Activated CD4-positive, alpha-beta memory T cell treated with anti-CD3 and anti-CD28 coated beads for 36 hours (primary cell): Measurements from ENCODE around the gene NPBWR2. TPM values are rescaled to one million over a fixed set of nuclear protein-coding genes. Genes with fewer than 3 reads are reported as not detected.

ENCODE experiments used
- CTCF ChIA-PET: fragments of 350-600 bp; sonication (Branson Sonifier 250); formaldehyde crosslinking; loops from one replicate; lab custom pipeline; 2021; ENCODE audit warnings: antibody characterized with exemption, inconsistent platforms; lab: Charles Lee
- POLR2A ChIA-PET: fragments of 350-600 bp; sonication (Branson Sonifier 250); formaldehyde crosslinking; loops from one replicate; lab custom pipeline; 2021; ENCODE audit warnings: antibody characterized with exemption; lab: Charles Lee
- DNase-seq: peaks from one replicate; pipeline ENCODE4 v3.0.0-alpha.2; 2020
- H3K27ac Mint-ChIP-seq: one replicate; pipeline ENCODE4 v1.8.0; 2021; ENCODE audit warnings: mixed read lengths
- H3K27me3 Mint-ChIP-seq: one replicate; pipeline ENCODE4 v1.8.0; 2021; ENCODE audit warnings: mixed read lengths
- H3K36me3 Mint-ChIP-seq: one replicate; pipeline ENCODE4 v1.8.0; 2021; ENCODE audit warnings: mixed read lengths
- H3K4me1 Mint-ChIP-seq: one replicate; pipeline ENCODE4 v1.8.0; 2021; ENCODE audit warnings: low read depth, mixed read lengths
- H3K4me3 Mint-ChIP-seq: one replicate; pipeline ENCODE4 v1.8.0; 2021; ENCODE audit warnings: mild to moderate bottlenecking, mixed read lengths
- H3K9me3 Mint-ChIP-seq: one replicate; pipeline ENCODE4 v1.8.0; 2021; ENCODE audit warnings: mixed read lengths
- intact Hi-C: fragments of 100-400 bp; cut with micrococcal nuclease; formaldehyde crosslinking; loops from one replicate; pipeline ENCODE4 v1.15.1; 2023
- total RNA-seq, 2 experiments: library from RNA; stranded (reverse); gene quantifications; one replicate each; pipeline ENCODE4 v1.2.3, GENCODE V29; 2021

Gene NPBWR2
- total RNA-seq, 2 experiments from 2014 or later, result not detected

DNA sequence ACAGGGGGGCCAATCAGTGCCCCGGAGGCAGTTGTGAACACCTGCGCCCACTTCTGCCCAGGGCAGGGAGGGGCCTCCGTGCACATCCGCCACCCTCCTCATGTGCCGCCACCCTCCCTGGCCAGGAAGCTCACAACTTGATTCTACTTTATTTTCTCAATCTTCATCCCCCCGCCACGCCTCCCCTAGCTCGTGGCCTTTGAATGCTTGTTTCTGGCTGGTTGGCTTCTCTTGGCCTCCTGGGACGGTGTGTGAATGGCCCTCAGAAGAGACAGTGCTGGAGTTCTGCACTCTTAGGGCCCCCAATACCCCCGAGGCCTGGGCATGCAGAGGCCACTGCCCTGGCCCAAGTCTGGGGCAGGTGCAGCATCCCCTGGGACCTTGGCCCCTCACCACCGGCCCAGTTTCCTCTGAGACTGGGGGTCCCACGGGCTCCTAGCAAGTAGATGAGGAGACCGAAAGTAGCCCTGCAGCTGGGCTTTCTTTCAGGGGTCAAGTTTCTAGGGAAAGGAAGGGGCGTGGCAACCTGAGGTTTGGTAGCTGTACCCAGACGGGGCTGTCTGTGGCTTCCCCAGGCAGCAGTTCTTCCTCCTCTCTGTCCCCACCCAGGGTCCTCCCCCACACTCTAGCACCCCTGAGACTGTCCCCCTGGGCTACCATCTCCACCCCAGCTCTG is 29.4 kb downstream of the NPBWR2 start:
- ChIA-PET CTCF (interaction anchor here (0.5 to 3.6 kb wide), 5 partner anchors 8 to 84 kb away, joined by 3 to 18 read pairs (median 4); partner anchors contain the start of gene TCEA2), POLR2A (interaction anchor here (1.5 kb wide), 2 partner anchors 12 to 178 kb away, joined by 3 to 5 read pairs; no protein-coding TSS in a partner anchor)
- Mint-ChIP-seq H3K27ac (peak overlapping the region; percentile 92), H3K27me3 (no peaks in the 10 kb centered on the region), H3K4me1 (peaks cover 21% of the 10 kb centered on the region), H3K9me3 (no peaks in the 10 kb centered on the region), H3K36me3 (peaks cover 3% of the 10 kb centered on the region), H3K4me3 (peak overlapping the region; percentile 90)
- DNase-seq, result peak; percentile 77
- intact Hi-C loops, result loop anchor here (1.0 to 5.0 kb wide), 3 partner anchors 12 to 179 kb away; partner anchors contain the start of genes PCMTD2 and TCEA2

DNA sequence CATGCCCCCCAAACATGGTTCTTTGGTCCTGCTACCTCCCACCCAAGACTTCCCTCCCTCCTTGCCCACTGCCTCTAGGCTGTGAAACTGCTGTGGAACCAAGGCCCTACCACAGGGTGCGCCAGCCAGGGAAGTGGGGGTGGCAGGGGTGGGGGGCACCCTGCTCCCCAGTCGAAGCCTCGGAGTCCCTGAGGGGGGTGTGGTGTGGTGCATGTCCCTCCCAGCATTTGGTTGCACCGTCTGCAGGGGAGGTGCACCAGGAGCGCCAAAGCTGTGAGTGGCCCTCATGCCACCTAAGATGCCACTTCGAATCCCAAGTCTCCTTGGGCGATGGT is 29.9 kb downstream of the NPBWR2 start:
- Mint-ChIP-seq H3K36me3 (peaks cover 3% of the 10 kb centered on the region), H3K27ac (peak overlapping the region; percentile 92), H3K4me1 (peaks cover 17% of the 10 kb centered on the region), H3K9me3 (no peaks in the 10 kb centered on the region), H3K4me3 (peak overlapping the region; percentile 90), H3K27me3 (no peaks in the 10 kb centered on the region)
- ChIA-PET CTCF (interaction anchor here (0.6 to 3.6 kb wide), 5 partner anchors 15 to 123 kb away, joined by 3 to 18 read pairs (median 4); partner anchors contain the start of gene TCEA2), POLR2A (interaction anchor here (1.5 kb wide), 2 partner anchors 12 to 179 kb away, joined by 3 to 5 read pairs; no protein-coding TSS in a partner anchor)
- DNase-seq, result no peak
- intact Hi-C loops, result loop anchor here (1.0 to 5.0 kb wide), 2 partner anchors 11 to 180 kb away; partner anchors contain the start of gene PCMTD2

DNA sequence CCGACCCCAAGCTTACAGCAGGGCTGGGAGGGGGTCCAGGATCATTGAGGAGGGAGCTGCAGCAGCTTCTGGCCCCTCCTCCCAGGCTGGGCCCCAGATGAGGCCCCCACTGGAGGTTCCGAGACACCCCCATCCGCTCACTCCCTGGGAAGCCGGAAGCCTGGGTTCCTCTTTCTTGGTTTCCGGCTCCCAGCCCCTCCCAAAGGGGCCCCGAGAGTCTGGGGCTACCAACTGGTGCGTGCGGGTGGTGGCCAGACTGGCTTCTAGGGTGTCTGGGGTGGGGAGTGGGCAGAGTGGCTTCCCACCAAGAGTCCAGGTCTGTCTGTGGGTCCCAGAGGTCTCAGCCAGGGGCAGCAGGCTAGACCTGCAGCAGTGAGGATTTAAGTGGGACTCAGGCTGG is 30.3 kb downstream of the NPBWR2 start:
- no peaks in the 10 kb centered on the region for H3K9me3 Mint-ChIP-seq
- intact Hi-C loops, result loop anchor here (1.0 to 5.0 kb wide), 2 partner anchors 11 to 180 kb away; partner anchors contain the start of gene PCMTD2
- DNase-seq, result peak; percentile 68
- CTCF ChIA-PET, result interaction anchor here (0.6 to 3.6 kb wide), 4 partner anchors 14 to 123 kb away, joined by 3 to 18 read pairs (median 4); partner anchors contain the start of gene TCEA2
- POLR2A ChIA-PET, result interaction anchor here (1.5 to 1.7 kb wide), 3 partner anchors 11 to 179 kb away, joined by 3 to 5 read pairs (median 4); no protein-coding TSS in a partner anchor
- no peaks in the 10 kb centered on the region for H3K27me3 Mint-ChIP-seq
- peaks cover 3% of the 10 kb centered on the region for H3K36me3 Mint-ChIP-seq
- H3K27ac Mint-ChIP-seq, result peak overlapping the region; percentile 92
- peaks cover 15% of the 10 kb centered on the region for H3K4me1 Mint-ChIP-seq
- peak overlapping the region; percentile 90 for H3K4me3 Mint-ChIP-seq

DNA sequence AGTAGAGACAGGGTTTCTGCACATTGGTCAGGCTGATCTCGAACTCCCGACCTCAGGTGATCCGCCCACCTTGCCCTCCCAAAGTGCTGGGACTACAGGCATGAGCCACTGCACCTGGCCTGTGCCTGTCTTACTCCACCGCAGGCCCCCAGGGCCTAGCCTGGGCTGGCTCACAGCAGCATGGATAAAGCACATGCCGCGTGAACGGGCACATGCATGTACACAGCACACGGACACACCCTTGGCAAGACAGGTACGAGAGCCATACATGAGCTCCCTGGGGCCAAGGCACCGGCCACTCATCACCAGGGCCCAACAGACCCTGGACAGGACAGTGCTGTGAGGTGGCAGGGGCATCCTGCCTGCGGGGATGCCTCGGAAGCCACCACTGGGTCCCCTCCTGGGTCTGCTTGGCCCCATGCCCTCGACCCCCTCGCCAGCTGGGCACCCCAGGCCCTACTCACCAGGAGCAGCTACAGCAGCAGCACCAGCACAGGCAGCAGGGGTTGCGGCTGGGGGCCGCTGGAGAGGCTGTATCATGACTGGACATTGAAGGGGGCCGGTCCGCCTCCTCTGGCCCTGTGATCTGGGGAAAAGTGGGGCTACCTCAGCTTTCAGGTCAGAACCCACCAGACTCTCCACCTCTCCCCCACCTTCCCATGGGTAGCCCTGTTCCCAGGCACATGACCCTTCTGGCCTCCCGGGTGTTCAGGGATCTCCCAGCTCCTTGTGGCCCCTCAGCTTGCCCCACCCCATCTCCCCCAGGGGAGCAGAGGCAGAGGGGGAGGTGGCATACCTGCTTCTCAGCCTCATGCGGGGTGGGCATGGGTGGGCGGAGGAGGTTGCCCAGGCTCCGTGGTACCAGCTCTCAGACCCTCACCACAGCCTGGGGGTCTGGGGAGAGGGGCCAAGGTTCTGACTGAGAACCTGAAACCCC is 31.0 kb downstream of the NPBWR2 start:
- CTCF ChIA-PET, result interaction anchor here (0.7 to 3.6 kb wide), 4 partner anchors 7 to 37 kb away, joined by 3 to 18 read pairs (median 3); partner anchors contain the start of gene TCEA2
- intact Hi-C loops, result loop anchor here (5.0 kb wide), 1 partner anchor 181 kb away; the partner anchor contains the start of gene PCMTD2
- Mint-ChIP-seq H3K27ac (peak overlapping the region; percentile 76), H3K4me1 (peaks cover 11% of the 10 kb centered on the region), H3K9me3 (no peaks in the 10 kb centered on the region), H3K27me3 (no peaks in the 10 kb centered on the region), H3K36me3 (peaks cover 3% of the 10 kb centered on the region), H3K4me3 (peak overlapping the region; percentile 90)
- POLR2A ChIA-PET, result interaction anchor here (1.7 kb wide), 1 partner anchor 10 kb away, joined by 4 read pairs; no protein-coding TSS in a partner anchor
- DNase-seq, result no peak

DNA sequence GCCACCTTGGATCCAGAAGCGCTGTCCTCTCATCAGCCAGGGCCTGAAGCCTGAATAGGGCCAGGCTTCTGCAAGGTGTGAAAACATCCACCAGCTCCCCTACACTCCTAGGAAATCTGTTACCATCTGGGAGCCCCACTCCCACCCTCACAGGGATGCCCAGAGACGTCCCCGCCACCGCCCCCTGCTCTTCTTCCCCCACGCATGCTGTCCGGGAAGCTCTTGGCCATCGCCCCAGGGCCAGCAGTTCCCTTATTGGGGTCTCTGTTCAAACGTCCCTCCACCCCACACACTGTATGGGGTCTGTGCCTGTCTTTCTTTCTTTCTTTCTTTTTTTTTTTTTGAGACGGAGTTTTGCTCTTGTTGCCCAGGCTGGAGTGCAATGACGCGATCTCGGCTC is 31.8 kb downstream of the NPBWR2 start:
- Mint-ChIP-seq H3K9me3 (no peaks in the 10 kb centered on the region), H3K36me3 (peaks cover 3% of the 10 kb centered on the region), H3K27ac (peak overlapping the region; percentile 38), H3K27me3 (no peaks in the 10 kb centered on the region), H3K4me3 (no peak overlapping the region), H3K4me1 (peaks cover 8% of the 10 kb centered on the region)
- intact Hi-C loops, result loop anchor here (5.0 kb wide), 1 partner anchor 182 kb away; the partner anchor contains the start of gene PCMTD2
- ChIA-PET POLR2A (interaction anchor here (1.7 kb wide), 1 partner anchor 10 kb away, joined by 4 read pairs; no protein-coding TSS in a partner anchor), CTCF (interaction anchor here (1.1 kb wide), 1 partner anchor 8 kb away, joined by 3 read pairs; no protein-coding TSS in a partner anchor)
- DNase-seq, result no peak

DNA sequence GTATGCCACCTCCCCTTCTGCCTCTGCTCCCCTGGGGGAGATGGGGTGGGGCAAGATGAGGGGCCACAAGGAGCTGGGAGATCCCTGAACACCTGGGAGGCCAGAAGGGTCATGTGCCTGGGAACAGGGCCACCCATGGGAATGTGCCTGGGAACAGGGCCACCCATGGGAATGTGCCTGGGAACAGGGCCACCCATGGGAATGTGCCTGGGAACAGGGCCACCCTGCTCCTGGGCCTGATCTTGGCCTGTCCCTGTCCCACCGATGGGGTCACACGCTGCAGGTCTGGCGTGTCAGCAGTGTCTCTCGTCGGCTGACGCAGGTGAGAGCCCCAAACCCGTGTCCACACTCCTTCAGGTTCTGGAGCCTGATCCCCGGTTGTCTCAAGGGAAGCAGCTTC is 32.4 kb downstream of the NPBWR2 start:
- POLR2A ChIA-PET, result no interaction called here

DNA sequence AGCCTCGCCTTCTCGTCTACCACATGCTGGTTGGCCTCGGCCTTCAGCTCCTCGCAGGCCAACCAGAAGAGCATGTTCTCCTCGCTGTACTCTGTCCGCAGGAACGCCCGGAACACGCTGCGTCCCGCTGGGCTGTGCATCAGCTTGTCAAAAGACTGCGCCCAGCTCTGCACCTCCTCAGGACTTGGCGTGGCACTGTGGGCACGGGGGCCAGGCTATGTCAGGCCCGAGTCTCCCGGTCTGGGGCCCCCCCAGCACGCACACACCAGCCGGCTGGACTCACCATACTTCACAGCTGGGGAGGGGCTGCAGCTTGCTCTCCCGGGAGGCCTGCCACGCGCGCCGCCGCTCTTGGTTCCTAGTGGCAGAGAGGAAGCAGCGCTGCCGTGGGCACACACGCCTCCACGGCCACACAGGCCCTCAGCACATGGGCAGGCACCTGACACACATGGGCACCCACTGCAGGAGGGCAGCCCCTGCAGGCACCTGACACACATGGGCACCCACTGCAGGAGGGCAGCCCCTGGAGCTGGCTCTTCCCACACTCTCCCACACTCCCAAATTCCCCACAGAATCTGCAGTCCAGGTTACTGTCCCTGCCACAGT is 33.1 kb downstream of the NPBWR2 start:
- H3K4me3 Mint-ChIP-seq, result no peak overlapping the region

More for the DNA sequence above, 32.4 kb downstream of the NPBWR2 start:
- Mint-ChIP-seq H3K9me3 (no peaks in the 10 kb centered on the region), H3K27me3 (no peaks in the 10 kb centered on the region), H3K4me3 (no peak overlapping the region), H3K36me3 (peaks cover 3% of the 10 kb centered on the region), H3K27ac (no peak overlapping the region), H3K4me1 (peaks cover 8% of the 10 kb centered on the region)
- intact Hi-C loops, result loop anchor here (5.0 kb wide), 1 partner anchor 182 kb away; the partner anchor contains the start of gene PCMTD2
- no peak for DNase-seq
- CTCF ChIA-PET, result interaction anchor here (1.1 kb wide), 1 partner anchor 9 kb away, joined by 3 read pairs; no protein-coding TSS in a partner anchor

DNA sequence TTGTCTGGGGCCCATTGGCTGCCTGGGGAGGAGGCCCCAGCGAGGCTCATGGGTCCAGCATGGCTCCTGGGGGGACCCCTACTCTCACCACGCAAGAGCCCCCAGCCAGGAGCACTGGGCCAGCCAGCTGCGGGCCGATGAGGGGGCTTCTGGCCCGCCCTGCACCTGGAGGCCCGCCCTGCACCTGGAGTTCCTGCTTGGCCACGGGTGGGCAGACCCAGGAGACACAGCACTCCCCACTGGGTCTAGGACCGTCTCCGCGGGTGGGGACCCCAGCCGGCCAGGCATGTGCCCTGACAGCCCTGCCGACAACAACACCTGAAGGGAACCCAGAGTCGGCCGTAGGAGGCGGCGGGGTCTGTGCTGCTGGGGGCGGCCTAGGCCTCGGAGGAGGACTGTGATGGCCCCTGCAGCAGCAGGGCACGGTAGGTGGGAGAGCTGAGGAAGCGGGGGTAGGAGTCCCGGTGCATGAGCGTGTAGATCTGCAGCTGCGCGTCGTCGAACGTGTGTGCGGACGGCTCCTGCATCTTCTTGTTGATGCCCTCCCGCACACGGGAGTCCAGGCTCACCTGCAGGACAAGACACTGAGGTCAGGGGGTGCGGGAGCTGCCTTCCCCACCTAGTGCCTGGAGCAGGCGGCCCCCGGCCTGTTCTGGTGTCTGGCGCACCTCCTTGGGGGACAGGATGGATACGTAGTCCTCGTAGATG is 33.7 kb downstream of the NPBWR2 start:
- POLR2A ChIA-PET, result no interaction called here
- no peak overlapping the region for H3K27ac Mint-ChIP-seq
- CTCF ChIA-PET, result no interaction called here
- intact Hi-C loops, result no loop called here
- H3K4me1 Mint-ChIP-seq, result peaks cover 8% of the 10 kb centered on the region
- no peaks in the 10 kb centered on the region for H3K9me3 Mint-ChIP-seq
- DNase-seq, result no peak
- H3K36me3 Mint-ChIP-seq, result peaks cover 3% of the 10 kb centered on the region
- no peak overlapping the region for H3K4me3 Mint-ChIP-seq
- H3K27me3 Mint-ChIP-seq, result no peaks in the 10 kb centered on the region

More for the DNA sequence above, 33.1 kb downstream of the NPBWR2 start:
- Mint-ChIP-seq H3K27me3 (no peaks in the 10 kb centered on the region), H3K4me1 (peaks cover 8% of the 10 kb centered on the region), H3K9me3 (no peaks in the 10 kb centered on the region), H3K27ac (no peak overlapping the region), H3K36me3 (peaks cover 3% of the 10 kb centered on the region)
- DNase-seq, result no peak
- POLR2A ChIA-PET, result no interaction called here
- CTCF ChIA-PET, result no interaction called here
- intact Hi-C loops, result no loop called here

DNA sequence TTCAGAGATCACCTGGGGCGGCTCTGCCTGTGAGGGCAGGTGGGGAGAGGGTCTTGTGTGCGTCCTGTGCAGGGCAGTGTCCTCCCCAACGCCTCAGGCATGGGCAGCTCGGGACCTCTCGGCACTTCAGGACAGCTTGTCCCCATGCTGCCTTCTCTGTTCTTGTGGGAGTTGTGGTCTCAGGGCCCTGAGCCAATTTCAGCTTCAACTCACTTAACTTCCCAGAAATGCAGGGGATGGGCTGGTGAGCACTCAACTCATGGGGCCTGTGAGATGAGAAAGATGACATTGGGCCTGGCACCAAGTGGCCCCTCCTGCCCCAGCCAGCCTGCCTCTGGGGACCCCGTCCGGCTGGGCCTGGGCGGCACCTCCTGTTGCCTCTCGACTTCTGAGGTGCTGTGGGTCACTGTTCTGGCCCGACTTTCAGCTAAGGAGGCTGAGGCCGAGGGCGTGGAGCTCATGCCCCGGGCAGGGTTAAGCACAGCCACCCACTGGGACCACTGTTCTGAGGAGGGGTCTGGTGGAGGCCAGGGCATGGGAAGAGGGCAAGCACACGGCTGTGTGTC is 34.8 kb downstream of the NPBWR2 start:
- POLR2A ChIA-PET, result no interaction called here

More for the DNA sequence above, 34.8 kb downstream of the NPBWR2 start:
- Mint-ChIP-seq H3K36me3 (peaks cover 3% of the 10 kb centered on the region), H3K4me3 (no peak overlapping the region), H3K4me1 (peaks cover 9% of the 10 kb centered on the region), H3K27me3 (no peaks in the 10 kb centered on the region), H3K27ac (no peak overlapping the region), H3K9me3 (no peaks in the 10 kb centered on the region)
- no peak for DNase-seq
- CTCF ChIA-PET, result interaction anchor here (1.0 kb wide), 1 partner anchor 29 kb away, joined by 4 read pairs; no protein-coding TSS in a partner anchor
- intact Hi-C loops, result no loop called here
